ENCODE results near the gene ATP2C1.

DNA sequence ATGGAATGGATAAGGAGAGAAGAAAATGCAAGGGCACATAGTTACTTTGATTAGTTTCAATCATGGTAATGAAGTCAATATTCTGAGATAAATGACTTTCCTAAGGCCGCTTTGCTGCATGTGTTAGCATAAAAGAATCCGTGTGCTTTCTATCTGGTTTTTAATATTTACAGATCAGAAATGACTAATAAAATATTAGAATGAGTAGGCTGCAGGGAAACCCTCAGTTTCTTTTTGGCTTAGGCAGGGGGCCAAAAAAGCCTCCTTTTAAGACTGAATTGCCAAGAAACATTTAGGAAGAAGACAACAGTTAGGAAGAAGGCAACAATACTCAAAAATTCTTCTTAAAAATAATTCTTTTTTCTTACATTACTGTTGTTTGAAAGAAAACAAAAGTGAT is 144.4 kb downstream of the ATP2C1 start:
- TF ChIP-seq POLR2AphosphoS5 (IDR thresholded peaks at IDR 0.05; ENCODE audit: insufficient read depth in 1 of 2, low read depth in 1 of 2) (no peak), POLR2A (IDR thresholded peaks at IDR 0.05) (no peak)
- TF ChIP-seq, protein P1, sequence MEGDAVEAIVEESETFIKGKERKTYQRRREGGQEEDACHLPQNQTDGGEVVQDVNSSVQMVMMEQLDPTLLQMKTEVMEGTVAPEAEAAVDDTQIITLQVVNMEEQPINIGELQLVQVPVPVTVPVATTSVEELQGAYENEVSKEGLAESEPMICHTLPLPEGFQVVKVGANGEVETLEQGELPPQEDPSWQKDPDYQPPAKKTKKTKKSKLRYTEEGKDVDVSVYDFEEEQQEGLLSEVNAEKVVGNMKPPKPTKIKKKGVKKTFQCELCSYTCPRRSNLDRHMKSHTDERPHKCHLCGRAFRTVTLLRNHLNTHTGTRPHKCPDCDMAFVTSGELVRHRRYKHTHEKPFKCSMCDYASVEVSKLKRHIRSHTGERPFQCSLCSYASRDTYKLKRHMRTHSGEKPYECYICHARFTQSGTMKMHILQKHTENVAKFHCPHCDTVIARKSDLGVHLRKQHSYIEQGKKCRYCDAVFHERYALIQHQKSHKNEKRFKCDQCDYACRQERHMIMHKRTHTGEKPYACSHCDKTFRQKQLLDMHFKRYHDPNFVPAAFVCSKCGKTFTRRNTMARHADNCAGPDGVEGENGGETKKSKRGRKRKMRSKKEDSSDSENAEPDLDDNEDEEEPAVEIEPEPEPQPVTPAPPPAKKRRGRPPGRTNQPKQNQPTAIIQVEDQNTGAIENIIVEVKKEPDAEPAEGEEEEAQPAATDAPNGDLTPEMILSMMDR (IDR thresholded peaks at IDR 0.05), result no peak
